Myometrial cell (primary cell): ENCODE results near the gene CACNA1C. TPM values are rescaled to one million over a fixed set of nuclear protein-coding genes. Genes with fewer than 3 reads are reported as not detected.

Source experiments
- total RNA-seq: library from RNA; depleted of rRNA; stranded (reverse); fragments of >200 nt; gene quantifications from 2 replicates; pipeline ENCODE4 v1.2.3, GENCODE V29; 2015

CACNA1C gene
- 0.58 and 0.89 TPM in 2 replicates for total RNA-seq

GRCh38 chr12:2052826-2053678 lies at the start of gene CACNA1C:
TSS of gene CACNA1C (plus strand) at chr12:2052987. CDS start at chr12:2053563, 576 bp downstream.

GRCh38 chr12:2004113-2004929 lies 48.5 kb upstream of the CACNA1C start, which contains the start of gene DCP1B:
TSS of gene DCP1B (minus strand) at chr12:2004457. CDS start at chr12:2004431, 26 bp downstream.

Other genes starting within 250 kb of the CACNA1C start
- gene LRTM2, start 232.4 kb upstream of the CACNA1C start, total RNA-seq = not detected in 2 replicates
- gene CACNA2D4, start 134.3 kb upstream of the CACNA1C start, total RNA-seq = 1.6 and 4.3 TPM in 2 replicates
- 22.2 and 27.4 TPM in 2 replicates for gene DCP1B, start 48.5 kb upstream of the CACNA1C start, total RNA-seq